AG10803 (cell line): ENCODE data around the gene UGCG.
A peak's percentile ranks its signal among the peaks of the same experiment; 100 is the strongest.
"Not testable (repeated sequence)": the region's sequence is repeated elsewhere in the genome, so short reads cannot be mapped to it uniquely, and the experiment has no call there.

ENCODE experiments used
- DNase-seq: peaks from one replicate; pipeline ENCODE4 v3.0.0; 2010; ENCODE audit warnings: low read depth
- H3K4me3 ChIP-seq: 2 replicates; pipeline ENCODE4 v1.5.1; 2011; ENCODE audit warnings: mild to moderate bottlenecking, low read length, control low read depth
- TF ChIP-seq, protein P1 (sequence below): conservative IDR thresholded peaks from 2 replicates; pipeline ENCODE4 v1.5.1; 2011; ENCODE audit warnings: mild to moderate bottlenecking, low read length, control low read depth, inconsistent platforms

The UGCG gene

GRCh38 chr9:111873901-111874300, 22.7 kb upstream of the UGCG start:
- TF ChIP-seq, protein P1, sequence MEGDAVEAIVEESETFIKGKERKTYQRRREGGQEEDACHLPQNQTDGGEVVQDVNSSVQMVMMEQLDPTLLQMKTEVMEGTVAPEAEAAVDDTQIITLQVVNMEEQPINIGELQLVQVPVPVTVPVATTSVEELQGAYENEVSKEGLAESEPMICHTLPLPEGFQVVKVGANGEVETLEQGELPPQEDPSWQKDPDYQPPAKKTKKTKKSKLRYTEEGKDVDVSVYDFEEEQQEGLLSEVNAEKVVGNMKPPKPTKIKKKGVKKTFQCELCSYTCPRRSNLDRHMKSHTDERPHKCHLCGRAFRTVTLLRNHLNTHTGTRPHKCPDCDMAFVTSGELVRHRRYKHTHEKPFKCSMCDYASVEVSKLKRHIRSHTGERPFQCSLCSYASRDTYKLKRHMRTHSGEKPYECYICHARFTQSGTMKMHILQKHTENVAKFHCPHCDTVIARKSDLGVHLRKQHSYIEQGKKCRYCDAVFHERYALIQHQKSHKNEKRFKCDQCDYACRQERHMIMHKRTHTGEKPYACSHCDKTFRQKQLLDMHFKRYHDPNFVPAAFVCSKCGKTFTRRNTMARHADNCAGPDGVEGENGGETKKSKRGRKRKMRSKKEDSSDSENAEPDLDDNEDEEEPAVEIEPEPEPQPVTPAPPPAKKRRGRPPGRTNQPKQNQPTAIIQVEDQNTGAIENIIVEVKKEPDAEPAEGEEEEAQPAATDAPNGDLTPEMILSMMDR: no peak
- H3K4me3 ChIP-seq: no peak overlapping the region
- peak; percentile 55 for DNase-seq

DNA sequence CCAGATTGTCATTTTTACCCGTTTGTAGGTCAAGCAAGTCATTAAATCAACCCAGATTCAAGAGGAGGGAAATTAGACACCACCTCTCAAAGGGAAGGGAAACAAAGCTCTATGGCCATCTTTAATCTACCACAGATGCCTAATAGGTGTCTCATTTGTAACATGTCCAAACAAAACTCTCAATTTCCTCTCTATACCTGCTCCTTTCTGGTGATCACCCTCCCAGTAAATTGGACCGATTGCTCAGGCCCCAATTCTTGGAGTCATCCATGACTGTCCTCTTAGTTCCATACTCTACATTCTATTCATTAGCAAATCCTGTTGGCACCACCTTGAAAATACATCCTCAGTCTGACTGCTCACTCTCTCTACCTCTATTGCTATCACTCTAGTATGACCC, 22.1 kb upstream of the UGCG start:
- TF ChIP-seq, protein P1: no peak
- no peak for DNase-seq
- no peak overlapping the region for H3K4me3 ChIP-seq

- not testable (repeated sequence) for DNase-seq, H3K4me3 ChIP-seq
Observed at GRCh38 chr9:111875291-111875690, 21.3 kb upstream of the UGCG start.

- not testable (repeated sequence) for DNase-seq, H3K4me3 ChIP-seq
Observed at GRCh38 chr9:111875691-111876090, 20.9 kb upstream of the UGCG start.

DNA sequence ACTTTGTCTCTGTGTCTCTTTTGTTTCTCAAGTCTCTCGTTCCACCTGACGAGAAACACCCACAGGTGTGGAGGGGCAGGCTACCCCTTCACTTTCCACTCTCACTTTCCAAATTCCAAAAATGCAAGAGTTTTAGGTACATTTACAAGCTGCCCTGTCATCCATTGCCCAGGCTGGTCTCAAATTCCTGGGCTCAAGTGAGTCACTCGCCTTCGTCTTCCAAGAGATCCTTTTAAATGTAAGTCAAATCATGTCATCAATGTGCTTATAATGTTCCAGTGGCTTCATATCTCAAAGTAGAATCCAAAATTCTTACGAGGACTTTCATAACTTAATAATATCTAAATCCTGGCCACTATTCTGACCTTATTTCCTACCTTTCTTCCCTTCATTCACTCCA, 20.4 kb upstream of the UGCG start:
- no peak overlapping the region for H3K4me3 ChIP-seq
- TF ChIP-seq, protein P1: no peak
- no peak for DNase-seq

GRCh38 chr9:111877420-111877819, 19.2 kb upstream of the UGCG start:
- no peak for DNase-seq
- TF ChIP-seq, protein P1: no peak
- no peak overlapping the region for H3K4me3 ChIP-seq

DNA sequence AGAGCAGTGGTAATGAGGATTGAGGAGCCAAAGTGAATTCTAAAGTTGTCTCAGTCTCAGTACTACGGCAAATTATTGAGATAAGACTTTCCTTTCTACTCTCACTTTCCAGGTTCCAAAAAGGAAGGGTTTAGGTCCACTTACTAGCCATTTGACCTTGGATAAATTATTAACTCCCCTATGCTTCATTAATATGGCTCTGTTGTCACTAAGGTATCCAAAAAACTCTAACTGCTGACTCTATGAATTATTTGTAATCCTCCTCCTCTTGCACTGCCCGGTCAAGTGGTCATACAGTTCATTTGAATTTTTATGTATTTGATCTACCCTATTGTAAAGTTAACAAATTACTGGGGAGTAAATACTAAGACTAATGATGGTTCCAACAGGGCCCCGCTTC, 17.7 kb upstream of the UGCG start:
- DNase-seq: no peak
- no peak overlapping the region for H3K4me3 ChIP-seq
- TF ChIP-seq, protein P1: no peak

DNA sequence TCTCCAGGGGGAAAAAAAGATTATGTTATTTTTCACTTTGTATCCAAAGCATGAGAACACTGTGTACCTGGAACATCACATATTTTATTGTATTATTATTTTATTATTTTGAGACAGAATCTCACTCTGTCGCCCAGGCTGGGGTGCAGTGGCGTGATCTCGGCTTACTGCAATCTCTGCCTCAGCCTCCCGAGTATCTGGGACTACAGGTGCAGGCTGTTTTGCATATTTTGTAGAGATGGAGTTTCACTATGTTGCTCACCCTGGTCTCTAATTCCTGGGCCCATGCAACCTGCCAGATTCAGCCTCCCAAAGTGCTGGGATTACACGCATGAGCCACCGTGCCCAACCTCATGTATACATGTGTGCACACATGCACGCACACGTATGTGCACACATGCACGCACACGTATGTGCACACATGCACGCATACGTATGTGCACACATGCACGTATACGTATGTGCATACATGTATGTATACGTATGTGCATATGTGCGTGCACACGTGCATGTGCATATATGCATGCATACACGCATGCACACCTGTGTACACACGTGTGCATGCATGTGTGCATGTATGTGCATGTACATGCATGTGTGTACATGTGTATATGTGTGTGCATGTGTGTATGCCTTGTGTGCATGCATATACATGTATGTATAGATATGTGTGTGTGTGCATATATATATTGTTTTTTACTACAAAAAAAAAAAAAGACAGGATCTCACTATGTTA, 9.5 kb upstream of the UGCG start:
- no peak for DNase-seq
- no peak overlapping the region for H3K4me3 ChIP-seq
- TF ChIP-seq, protein P1: no peak
